ENCODE data around the gene KCNAB1. TPM values are rescaled to one million over a fixed set of nuclear protein-coding genes. Genes with fewer than 3 reads are reported as not detected.

KCNAB1 gene
- total and polyA plus RNA-seq, 10 of the 15 experiments (the other 5 are each of a cell fraction or from before 2014, with no cell fraction given): 0.11 to 0.69 (median 0.43) TPM; not detected in 6

GRCh38 chr3:156491192-156491591, 370.8 kb downstream of the KCNAB1 start:
- in situ Hi-C loops (cut with MboI) (no loop called here), intact Hi-C loops (cut with micrococcal nuclease; ENCODE audit: unreplicated experiment) (no loop called here)
- ATAC-seq (no peak), DNase-seq (ENCODE audit: low read depth, low spot score) (no peak), FAIRE-seq (no peak)
- BruUV-seq (replicated peaks): no TSS peak
- Histone ChIP-seq H3K27ac (ENCODE audit: control insufficient read depth, insufficient read depth) (no peak overlapping the region), H3K4me2 (ENCODE audit: control insufficient read depth, insufficient read depth) (no peak overlapping the region), H2AFZ (ENCODE audit: control insufficient read depth, low read depth, low read length) (no peak overlapping the region), H3K9me3 (replicated peaks; ENCODE audit: control insufficient read depth, insufficient read depth, low read length) (peaks cover 2% of the 10 kb centered on the region), H3K36me3 (ENCODE audit: control insufficient read depth in 2 of 2, insufficient read depth in 2 of 2, low read length in 1 of 2) (no peaks in the 10 kb centered on the region), H3K9ac (ENCODE audit: control insufficient read depth, insufficient read depth, low read length) (no peak overlapping the region), H3K4me3 (no peak overlapping the region), H3K27me3 (replicated peaks in 1 of 2; ENCODE audit: control insufficient read depth in 2 of 2, insufficient read depth in 2 of 2, low read length in 1 of 2) (no peaks in the 10 kb centered on the region), H3K79me2 (ENCODE audit: control insufficient read depth, insufficient read depth, low read length) (no peaks in the 10 kb centered on the region), H4K20me1 (ENCODE audit: control insufficient read depth, insufficient read depth) (no peaks in the 10 kb centered on the region), H3K4me1 (ENCODE audit: control insufficient read depth, insufficient read depth, low read length) (peaks cover 14% of the 10 kb centered on the region)
- RAD21 ChIA-PET (ENCODE audit: unreplicated experiment): interaction anchor here (0.6 to 1.6 kb wide), 2 partner anchors 17 to 447 kb away, joined by 3 to 4 read pairs; no protein-coding TSS in a partner anchor
- no peak for TF ChIP-seq YBX1 (IDR thresholded peaks at IDR 0.05)
- TF ChIP-seq CHD4 (IDR thresholded peaks at IDR 0.05): no peak
- no peak for TF ChIP-seq TBL1XR1 (IDR thresholded peaks at IDR 0.05; ENCODE audit: low read depth, low read length)
- SMC1A ChIA-PET (ENCODE audit: uncharacterized antibody, unreplicated experiment): interaction anchor here (1.0 to 4.9 kb wide), 5 partner anchors 8 to 23 kb away, joined by 3 to 24 read pairs (median 4); no protein-coding TSS in a partner anchor
- WGBS (ENCODE audit: insufficient coverage, insufficient replicate concordance, low lambda C conversion rate, missing lambda C conversion rate): 47% methylated on average over 3 of the region's 3 CpGs
- CTCF ChIA-PET: interaction anchor here (1.0 to 3.0 kb wide), 2 partner anchors 9 to 54 kb away, joined by 3 to 22 read pairs; no protein-coding TSS in a partner anchor
- POLR2A ChIA-PET: no interaction called here

GRCh38 chr3:156492801-156493261, 372.5 kb downstream of the KCNAB1 start:
- Histone ChIP-seq H3K27ac (ENCODE audit: control insufficient read depth, insufficient read depth) (no peak overlapping the region), H3K4me2 (ENCODE audit: control insufficient read depth, insufficient read depth) (no peak overlapping the region), H3K9me3 (replicated peaks; ENCODE audit: control insufficient read depth, insufficient read depth, low read length) (peaks cover 2% of the 10 kb centered on the region), H3K27me3 (replicated peaks in 1 of 2; ENCODE audit: control insufficient read depth in 2 of 2, insufficient read depth in 2 of 2, low read length in 1 of 2) (no peaks in the 10 kb centered on the region), H3K79me2 (ENCODE audit: control insufficient read depth, insufficient read depth, low read length) (no peaks in the 10 kb centered on the region), H3K4me1 (ENCODE audit: control insufficient read depth, insufficient read depth, low read length) (peaks cover 14% of the 10 kb centered on the region), H3K9ac (ENCODE audit: control insufficient read depth, insufficient read depth, low read length) (no peak overlapping the region), H2AFZ (ENCODE audit: control insufficient read depth, low read depth, low read length) (no peak overlapping the region), H3K36me3 (ENCODE audit: control insufficient read depth in 2 of 2, insufficient read depth in 2 of 2, low read length in 1 of 2) (no peaks in the 10 kb centered on the region), H3K4me3 (no peak overlapping the region), H4K20me1 (ENCODE audit: control insufficient read depth, insufficient read depth) (no peaks in the 10 kb centered on the region)
- 64% methylated on average over 3 of the region's 3 CpGs for WGBS (ENCODE audit: insufficient coverage, insufficient replicate concordance, low lambda C conversion rate, missing lambda C conversion rate)
- no TSS peak for BruUV-seq (replicated peaks)
- DNase-seq (ENCODE audit: low read depth, low spot score): no peak
- FAIRE-seq: no peak
- in situ Hi-C loops (cut with MboI): no loop called here
- no peak for ATAC-seq
- ChIA-PET SMC1A (ENCODE audit: uncharacterized antibody, unreplicated experiment) (interaction anchor here (1.0 to 4.9 kb wide), 5 partner anchors 10 to 185 kb away, joined by 4 to 24 read pairs (median 4); no protein-coding TSS in a partner anchor), RAD21 (ENCODE audit: unreplicated experiment) (interaction anchor here (1.2 to 1.8 kb wide), 3 partner anchors 9 to 14 kb away, joined by 3 to 4 read pairs (median 4); no protein-coding TSS in a partner anchor), POLR2A (interaction anchor here (0.6 kb wide), 1 partner anchor 550 kb away, joined by 4 read pairs; no protein-coding TSS in a partner anchor), CTCF (interaction anchor here (0.7 to 3.0 kb wide), 5 partner anchors 11 to 340 kb away, joined by 3 to 22 read pairs (median 4); no protein-coding TSS in a partner anchor)
- intact Hi-C loops (cut with micrococcal nuclease; ENCODE audit: unreplicated experiment): no loop called here
- TF ChIP-seq RELA (IDR thresholded peaks at IDR 0.05; ENCODE audit: borderline replicate concordance, partially characterized antibody): no peak
- no peak for TF ChIP-seq YBX1 (IDR thresholded peaks at IDR 0.05)
- no peak for TF ChIP-seq NFYB (IDR thresholded peaks at IDR 0.05; ENCODE audit: insufficient read depth, low read depth, low read length)
- TF ChIP-seq BRCA1 (IDR thresholded peaks at IDR 0.05; ENCODE audit: low read depth, low read length): no peak
- TF ChIP-seq, protein P1, sequence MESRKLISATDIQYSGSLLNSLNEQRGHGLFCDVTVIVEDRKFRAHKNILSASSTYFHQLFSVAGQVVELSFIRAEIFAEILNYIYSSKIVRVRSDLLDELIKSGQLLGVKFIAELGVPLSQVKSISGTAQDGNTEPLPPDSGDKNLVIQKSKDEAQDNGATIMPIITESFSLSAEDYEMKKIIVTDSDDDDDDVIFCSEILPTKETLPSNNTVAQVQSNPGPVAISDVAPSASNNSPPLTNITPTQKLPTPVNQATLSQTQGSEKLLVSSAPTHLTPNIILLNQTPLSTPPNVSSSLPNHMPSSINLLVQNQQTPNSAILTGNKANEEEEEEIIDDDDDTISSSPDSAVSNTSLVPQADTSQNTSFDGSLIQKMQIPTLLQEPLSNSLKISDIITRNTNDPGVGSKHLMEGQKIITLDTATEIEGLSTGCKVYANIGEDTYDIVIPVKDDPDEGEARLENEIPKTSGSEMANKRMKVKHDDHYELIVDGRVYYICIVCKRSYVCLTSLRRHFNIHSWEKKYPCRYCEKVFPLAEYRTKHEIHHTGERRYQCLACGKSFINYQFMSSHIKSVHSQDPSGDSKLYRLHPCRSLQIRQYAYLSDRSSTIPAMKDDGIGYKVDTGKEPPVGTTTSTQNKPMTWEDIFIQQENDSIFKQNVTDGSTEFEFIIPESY (IDR thresholded peaks at IDR 0.05): no peak
- no peak for TF ChIP-seq BHLHE40 (IDR thresholded peaks at IDR 0.05; ENCODE audit: borderline replicate concordance in 1 of 2, low read depth in 2 of 2, low read length in 1 of 2)
- no peak for TF ChIP-seq PAX8 (IDR thresholded peaks at IDR 0.05)
- no peak for TF ChIP-seq KDM1A (IDR thresholded peaks at IDR 0.05; ENCODE audit: borderline replicate concordance)
- no peak for TF ChIP-seq ZNF274 (IDR thresholded peaks at IDR 0.05; ENCODE audit: insufficient read depth, insufficient read length)
- TF ChIP-seq EZH2 (IDR thresholded peaks at IDR 0.05; ENCODE audit: borderline replicate concordance, control insufficient read depth, low read depth, low read length): no peak
- TF ChIP-seq ZNF384 (IDR thresholded peaks at IDR 0.05; ENCODE audit: borderline replicate concordance, low read depth, low read length): no peak
- TF ChIP-seq BMI1 (IDR thresholded peaks at IDR 0.05; ENCODE audit: borderline replicate concordance): no peak
- TF ChIP-seq FOXM1 (IDR thresholded peaks at IDR 0.05; ENCODE audit: low read depth, low read length): no peak
- TF ChIP-seq EGR1 (IDR thresholded peaks at IDR 0.05; ENCODE audit: borderline replicate concordance in 1 of 2, low read depth in 2 of 2, low read length in 2 of 2): no peak
